OCI-M2 (cell line): ENCODE data around the gene KIF5C.
"Not testable (repeated sequence)": the region's sequence is repeated elsewhere in the genome, so short reads cannot be mapped to it uniquely, and the experiment has no call there.

ENCODE experiments used
- DNase-seq: peaks from one replicate; lab custom pipeline; 2025; ENCODE audit not compliant: unreplicated experiment; lab: John Stamatoyannopoulos, UW

KIF5C gene

GRCh38 chr2:148959745-148960144 lies 84.7 kb downstream of the KIF5C start:
- DNase-seq, result no peak

DNA sequence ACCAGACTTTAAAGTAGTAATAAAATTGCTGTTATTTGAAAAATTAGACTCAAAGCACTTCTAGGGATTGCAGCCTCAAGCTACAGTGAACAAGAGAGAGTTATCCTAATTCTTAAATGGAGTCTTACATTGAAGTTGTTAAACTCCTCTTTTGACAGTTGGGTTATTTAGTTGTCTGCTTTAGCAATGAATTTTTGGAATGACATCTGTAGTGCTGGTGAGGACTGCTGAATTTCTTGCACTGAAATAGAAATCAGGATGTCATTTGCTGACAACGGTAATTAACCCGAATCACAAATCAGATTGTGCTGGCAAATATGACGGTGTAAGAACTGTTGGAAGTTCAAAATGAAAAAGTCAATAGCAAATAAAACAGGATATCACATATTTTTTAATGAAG lies 85.5 kb downstream of the KIF5C start:
- no peak for DNase-seq

- DNase-seq, result no peak
Observed at GRCh38 chr2:148963461-148963860, 88.4 kb downstream of the KIF5C start.

DNA sequence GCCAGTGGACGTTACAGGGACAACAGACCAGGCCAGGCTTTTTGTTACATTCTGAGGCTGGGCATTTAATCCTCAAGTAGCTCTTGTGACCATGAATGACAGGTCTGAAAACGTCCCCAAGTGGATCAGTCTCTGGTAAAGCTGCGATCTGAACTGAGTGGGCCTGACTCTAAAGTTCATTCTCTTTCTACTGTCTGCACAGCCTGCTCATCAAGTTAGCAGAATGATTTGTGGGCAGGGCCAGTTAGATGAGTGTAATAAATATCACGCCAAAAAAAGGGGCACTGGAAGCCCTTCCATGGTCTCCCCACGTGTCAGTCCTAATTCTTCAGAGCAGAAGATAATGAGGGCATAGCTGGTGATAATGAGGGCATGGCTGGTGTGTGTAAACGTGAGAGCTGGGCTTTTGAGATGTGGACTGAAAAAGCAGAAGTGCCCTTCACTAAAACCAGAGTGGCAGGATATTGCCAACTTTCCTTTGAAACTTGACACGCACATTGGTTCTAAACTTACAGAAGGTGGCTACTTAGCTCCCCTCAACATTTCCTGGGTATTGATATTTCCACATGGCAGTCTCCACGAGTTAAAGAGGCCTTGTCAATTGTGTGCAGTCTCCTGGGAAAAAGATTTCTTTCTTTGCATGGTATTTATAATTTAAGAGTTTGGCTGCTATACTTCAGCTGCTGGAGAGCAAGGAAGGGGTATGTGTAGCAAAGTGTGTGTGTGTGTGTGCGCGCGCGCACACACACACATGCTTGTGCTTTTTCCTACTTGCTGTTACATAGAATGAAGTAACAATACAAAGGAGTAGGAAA lies 90.8 kb downstream of the KIF5C start:
- no peak for DNase-seq

DNA sequence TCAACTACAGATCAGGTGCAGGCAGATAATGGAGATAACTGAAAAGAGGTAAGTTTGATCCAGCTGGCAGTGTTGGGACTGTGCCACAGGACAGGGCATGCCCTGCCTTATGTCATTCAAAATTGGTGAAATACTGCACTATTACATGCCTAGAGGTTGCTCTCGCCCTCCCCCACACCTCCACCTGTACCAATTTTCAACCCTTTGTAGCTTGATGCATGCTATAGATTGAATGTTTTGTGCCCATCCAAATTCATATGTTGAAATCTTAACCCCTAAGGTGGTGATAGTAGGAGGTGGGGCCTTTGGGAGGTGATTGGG lies 91.4 kb downstream of the KIF5C start:
- no peak for DNase-seq

DNA sequence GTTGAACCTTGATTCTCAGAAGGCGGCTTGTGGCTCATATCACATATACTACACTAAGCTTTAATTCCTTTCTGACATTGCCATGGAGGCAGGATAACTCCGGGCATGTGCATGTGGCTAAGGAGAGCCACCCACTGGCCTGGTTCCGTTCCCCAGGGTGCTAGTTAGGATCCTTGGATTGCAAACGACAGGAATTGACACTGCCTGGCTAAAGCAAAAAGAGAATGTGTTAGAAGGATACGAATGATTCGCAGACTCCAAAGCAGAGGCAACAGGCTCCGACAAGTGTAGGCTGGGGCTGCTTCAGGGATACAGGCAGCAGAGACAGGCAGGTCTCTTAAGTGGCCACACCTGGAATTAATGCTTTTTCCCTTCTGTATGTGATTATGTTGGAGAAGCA lies 92.0 kb downstream of the KIF5C start:
- no peak for DNase-seq

DNA sequence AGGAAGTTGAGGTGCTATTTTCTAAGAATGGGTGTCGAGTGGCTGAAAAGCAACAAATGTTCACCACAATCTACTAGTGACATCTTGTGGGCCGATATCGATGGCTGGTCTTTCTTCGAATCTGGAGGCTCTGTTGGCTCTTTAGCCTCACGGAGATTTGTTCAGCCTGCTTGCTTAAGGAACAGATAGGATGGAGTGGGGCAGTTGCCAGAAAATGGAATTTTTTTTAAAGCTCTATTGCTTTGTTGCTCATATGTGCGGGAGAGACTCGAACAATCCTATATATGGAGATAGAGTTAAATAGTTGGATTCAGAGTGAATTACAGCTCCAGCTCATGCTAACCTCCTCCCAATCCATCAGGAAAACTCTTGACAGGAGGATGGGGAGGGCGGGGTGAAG lies 92.6 kb downstream of the KIF5C start:
- DNase-seq, result no peak

GRCh38 chr2:148968301-148968700 lies 93.3 kb downstream of the KIF5C start:
- DNase-seq, result no peak

GRCh38 chr2:148968776-148969319 lies 93.8 kb downstream of the KIF5C start:
- no peak for DNase-seq

DNA sequence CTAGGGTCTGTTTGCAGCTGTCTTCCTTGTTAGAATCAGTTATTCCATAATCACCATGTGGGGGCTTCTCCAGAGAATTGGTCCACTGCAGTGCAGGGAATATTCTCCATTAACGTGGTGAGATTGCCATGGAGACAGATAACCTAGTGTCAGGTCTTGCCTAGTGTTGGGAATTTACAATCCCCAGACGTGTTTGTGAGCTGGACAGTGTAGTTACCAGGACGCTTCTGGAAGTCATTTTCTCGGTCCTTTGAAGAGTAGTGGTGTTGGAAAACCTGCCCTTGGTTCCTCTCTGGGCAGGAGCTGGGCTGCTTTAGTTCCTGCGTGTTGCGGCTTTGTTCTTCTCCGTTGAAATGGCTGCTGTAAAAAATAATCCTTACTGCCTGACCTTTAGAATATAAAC lies 94.6 kb downstream of the KIF5C start:
- DNase-seq, result no peak

DNA sequence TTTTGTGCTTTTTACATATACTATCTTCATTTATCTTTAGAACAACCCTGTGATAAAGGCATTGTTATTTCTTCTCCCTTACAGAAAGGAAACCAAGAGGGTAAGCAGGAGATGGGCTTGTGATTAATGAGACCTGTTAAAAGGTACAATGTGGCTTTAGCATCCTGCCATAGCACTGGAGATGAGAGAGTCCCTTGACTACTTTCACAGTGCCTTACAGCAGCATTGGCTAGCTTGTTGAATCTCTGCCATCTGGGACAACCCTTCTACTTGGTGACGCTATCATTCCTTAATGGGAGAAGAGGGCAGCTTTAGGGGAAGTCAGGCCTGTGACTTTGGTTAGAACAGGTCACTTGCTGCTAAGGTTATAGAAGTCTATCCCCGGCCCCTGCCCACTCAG lies 95.4 kb downstream of the KIF5C start:
- no peak for DNase-seq

GRCh38 chr2:148971547-148971946 lies 96.5 kb downstream of the KIF5C start:
- no peak for DNase-seq

DNA sequence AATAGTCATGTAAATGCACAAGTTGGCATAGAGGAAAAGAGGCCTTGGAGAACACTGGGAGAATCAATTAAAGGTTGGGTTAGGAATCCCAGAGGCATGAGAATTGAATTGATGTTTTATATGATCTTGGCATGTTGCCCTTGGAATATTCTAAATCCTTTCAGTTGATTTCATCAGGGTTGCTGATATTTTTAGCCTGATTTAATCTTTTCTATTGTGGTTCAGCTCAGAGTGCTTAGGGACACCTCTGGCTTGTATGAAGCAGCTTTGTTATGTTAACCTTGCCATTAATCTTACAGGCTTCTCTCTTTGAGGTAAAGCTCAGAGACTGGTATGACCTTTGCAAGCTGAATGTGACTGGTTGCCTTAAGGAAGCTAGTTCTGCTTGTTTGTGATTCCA lies 99.1 kb downstream of the KIF5C start:
- DNase-seq, result no peak

DNA sequence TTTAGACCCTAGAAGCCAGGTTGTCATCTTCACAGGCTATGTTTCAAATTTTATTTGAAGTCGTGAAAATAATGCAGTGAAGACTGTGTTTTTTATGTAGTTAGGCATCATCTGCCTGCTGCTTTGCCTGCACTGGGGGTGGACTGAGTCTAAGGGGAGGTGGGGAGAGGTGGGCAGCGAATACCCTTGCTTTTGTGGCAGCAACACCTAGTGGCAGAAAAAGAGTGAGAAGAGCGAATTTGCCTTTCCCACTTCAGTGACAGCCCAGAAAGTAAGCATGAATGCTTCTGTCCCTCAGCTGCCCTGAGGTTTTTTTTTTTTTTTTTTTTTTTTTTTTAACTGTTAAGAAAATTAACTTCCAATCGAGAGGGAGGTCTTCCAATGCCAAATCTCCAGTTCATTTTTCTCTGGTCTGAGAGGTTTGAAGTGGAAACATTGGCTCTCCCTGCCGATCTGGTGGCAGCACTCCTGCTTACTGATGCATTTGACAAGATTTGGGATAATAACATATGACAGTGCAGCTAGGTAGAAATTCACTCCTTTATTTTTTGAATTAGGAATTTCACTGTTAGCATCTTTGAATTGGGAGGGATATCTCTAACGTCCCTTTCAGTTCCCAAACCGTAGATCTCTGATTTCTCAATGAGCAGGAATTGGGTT lies 103.1 kb downstream of the KIF5C start:
- no peak for DNase-seq

DNA sequence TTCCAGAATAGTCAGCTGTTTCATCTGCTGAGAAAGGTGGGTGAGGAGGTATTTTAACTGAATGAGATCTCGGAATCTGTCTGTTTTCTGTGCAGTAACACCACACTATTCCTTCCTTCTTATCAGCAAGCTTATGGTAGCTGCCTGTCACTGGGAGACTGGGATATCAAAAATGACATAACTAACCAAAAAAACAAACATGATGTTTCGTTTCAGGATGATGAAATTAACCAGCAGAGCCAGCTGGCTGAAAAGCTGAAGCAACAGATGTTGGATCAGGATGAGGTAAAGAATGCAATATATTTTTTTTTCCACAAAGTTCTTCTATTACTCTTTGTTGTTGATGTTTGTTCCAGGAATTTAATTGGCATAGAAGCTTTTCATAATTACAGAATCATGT lies 103.7 kb downstream of the KIF5C start:
- no peak for DNase-seq

DNA sequence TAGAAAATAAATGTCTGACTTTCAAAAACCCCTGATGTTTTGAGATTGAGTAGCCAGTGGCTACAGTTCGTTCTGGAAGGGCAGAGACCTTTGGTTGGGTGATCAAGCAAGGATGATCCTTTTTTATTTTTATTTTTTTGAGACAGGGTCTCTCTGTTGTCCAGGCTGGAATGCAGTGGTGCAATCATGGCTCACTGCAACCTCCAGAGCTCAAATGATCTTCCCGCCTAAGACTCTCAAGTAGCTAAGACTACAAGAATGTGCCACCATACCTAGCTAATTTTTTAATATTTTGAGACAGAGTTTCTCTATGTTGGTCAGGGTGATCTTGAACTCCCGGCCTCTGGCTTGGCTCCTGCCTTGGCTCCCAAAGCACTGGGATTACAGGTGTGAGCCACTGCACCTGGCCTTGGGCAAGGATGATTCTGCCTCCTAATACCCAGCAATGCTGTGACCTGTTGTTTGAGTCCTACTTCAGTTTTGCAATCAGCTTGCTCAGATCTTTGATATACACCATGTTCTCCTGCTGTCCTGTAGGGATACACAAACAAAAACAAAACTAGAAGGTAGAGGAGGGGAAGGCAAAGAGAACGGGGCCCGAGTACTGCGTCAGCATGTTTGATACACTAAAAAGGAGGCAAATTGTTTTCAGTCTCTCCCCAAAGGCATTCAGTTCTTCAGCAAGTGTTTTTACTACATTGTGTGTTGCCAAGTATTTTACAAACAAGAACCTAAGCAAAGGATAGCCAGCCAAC lies 104.3 kb downstream of the KIF5C start:
- no peak for DNase-seq

GRCh38 chr2:148979919-148980277 lies 104.9 kb downstream of the KIF5C start:
- no peak for DNase-seq

DNA sequence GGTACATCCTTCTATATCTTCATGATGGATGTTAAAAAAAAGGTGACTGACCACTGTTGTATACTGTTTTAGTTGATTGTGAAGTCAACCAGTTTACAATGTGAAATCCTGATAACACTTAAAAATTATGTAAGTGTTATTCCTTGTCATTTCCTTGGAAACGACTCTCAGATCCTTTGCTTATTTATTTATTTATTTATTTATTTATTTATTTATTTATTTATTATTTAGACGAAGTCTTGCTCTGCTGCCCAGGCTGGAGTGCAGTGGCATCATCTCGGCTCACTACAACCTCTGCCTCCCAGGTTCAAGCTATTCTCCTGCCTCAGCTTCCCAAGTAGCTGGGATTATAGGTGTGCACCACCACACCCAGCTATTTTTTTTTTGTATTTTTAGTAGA lies 105.5 kb downstream of the KIF5C start:
- DNase-seq, result not testable (repeated sequence)

DNA sequence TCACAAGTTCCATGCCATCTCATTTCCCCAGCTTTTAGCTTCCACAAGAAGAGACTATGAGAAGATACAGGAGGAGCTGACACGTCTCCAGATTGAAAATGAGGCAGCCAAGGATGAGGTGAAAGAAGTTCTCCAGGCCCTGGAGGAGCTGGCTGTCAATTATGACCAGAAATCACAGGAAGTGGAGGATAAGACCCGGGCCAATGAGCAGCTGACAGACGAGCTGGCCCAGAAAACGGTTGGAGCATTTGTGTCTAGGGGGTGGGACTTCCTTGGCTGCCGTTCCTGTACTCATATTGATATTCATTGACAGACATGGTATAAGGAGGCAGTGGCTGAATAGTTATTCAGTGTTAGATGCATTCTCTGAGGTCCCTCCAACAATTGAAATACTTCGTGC lies 106.3 kb downstream of the KIF5C start:
- no peak for DNase-seq

- DNase-seq, result no peak
Observed at GRCh38 chr2:148981781-148982180, 106.8 kb downstream of the KIF5C start.

DNA sequence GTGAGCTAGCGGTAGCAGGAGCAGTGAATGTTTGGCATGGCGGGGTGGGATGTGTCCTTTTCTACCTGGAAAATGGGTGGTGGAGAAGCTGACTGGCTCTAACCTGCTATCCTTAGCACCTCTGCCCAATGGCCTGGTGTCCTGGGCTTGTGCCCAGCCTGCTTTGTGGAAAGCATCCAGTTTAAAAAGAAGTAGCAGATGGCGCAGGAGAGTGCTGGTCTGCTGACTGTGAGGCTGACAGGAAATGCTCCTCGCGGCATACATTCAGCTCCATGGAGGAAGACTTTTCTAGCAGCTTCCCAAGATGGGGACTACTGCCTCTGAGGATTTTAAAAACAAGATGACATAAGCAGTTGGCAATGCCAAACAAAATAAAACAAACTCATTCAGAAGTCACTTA lies 107.3 kb downstream of the KIF5C start:
- no peak for DNase-seq

DNA sequence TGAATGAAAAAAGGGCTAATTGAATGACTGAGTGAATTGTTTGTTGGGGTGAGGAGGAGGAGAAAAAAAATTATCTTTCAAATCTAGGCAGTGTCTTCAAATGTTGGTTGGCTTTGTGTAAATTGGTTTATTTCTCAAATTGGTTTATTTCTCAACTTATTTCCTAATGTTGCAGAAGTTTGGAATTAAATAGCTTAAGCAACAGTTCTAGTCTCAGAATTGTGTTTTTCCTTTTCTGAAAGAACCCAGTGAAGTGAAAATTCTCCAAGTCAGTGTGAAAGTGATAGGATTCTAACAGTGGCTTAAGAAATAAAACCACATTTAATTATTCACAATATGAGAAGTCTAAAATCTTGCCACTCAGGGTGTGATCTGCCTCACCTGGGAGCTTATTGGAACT lies 108.9 kb downstream of the KIF5C start:
- DNase-seq, result no peak
